GM11168 (cell line): ENCODE data around the gene ZNF511.
"Not testable (repeated sequence)": the region's sequence is repeated elsewhere in the genome, so short reads cannot be mapped to it uniquely, and the experiment has no call there.

Experiments used
- in situ Hi-C: fragments of 300-500 bp; cut with MboI; formaldehyde crosslinking; loops from one replicate; pipeline ENCODE4 v1.12.0; 2022; ENCODE audit warnings: low sequenced_read_pairs; ENCODE audit not compliant: unreplicated experiment

The ZNF511 gene

GRCh38 chr10:133308421-133309099 lies at the start of gene ZNF511, which contains the start of gene TUBGCP2:
Gene ZNF511, plus strand, starts transcription at chr10:133308914. Its CDS starts 30 bp downstream, at chr10:133308944.
Gene TUBGCP2, minus strand, starts transcription at chr10:133308872. Its CDS starts 5,931 bp downstream, at chr10:133302941.
- in situ Hi-C loops: loop anchor here (5.0 kb wide), 1 partner anchor 166 kb away; no protein-coding TSS in a partner anchor

GRCh38 chr10:133259602-133259989 lies 49.1 kb upstream of the ZNF511 start:
- in situ Hi-C loops: no loop called here

- in situ Hi-C loops: no loop called here
Observed at GRCh38 chr10:133260895-133261725, 47.6 kb upstream of the ZNF511 start.

- in situ Hi-C loops: no loop called here
Observed at GRCh38 chr10:133261726-133262325, 46.9 kb upstream of the ZNF511 start.

- in situ Hi-C loops: no loop called here
Observed at GRCh38 chr10:133262696-133263095, 46.0 kb upstream of the ZNF511 start.

- in situ Hi-C loops: no loop called here
Observed at GRCh38 chr10:133263674-133264073, 45.0 kb upstream of the ZNF511 start.

- in situ Hi-C loops: no loop called here
Observed at GRCh38 chr10:133264461-133264860, 44.3 kb upstream of the ZNF511 start.

- in situ Hi-C loops: not testable (repeated sequence)
Observed at GRCh38 chr10:133265052-133265451, 43.7 kb upstream of the ZNF511 start.

GRCh38 chr10:133266056-133266795 lies 42.5 kb upstream of the ZNF511 start:
- in situ Hi-C loops: no loop called here

- in situ Hi-C loops: no loop called here
Observed at GRCh38 chr10:133267293-133267692, 41.4 kb upstream of the ZNF511 start.

GRCh38 chr10:133267829-133268228 lies 40.9 kb upstream of the ZNF511 start:
- in situ Hi-C loops: no loop called here

GRCh38 chr10:133268532-133268931 lies 40.2 kb upstream of the ZNF511 start:
- in situ Hi-C loops: no loop called here

- in situ Hi-C loops: no loop called here
Observed at GRCh38 chr10:133269367-133269766, 39.3 kb upstream of the ZNF511 start.

GRCh38 chr10:133270204-133270603 lies 38.5 kb upstream of the ZNF511 start:
- in situ Hi-C loops: no loop called here

GRCh38 chr10:133270773-133271297 lies 37.9 kb upstream of the ZNF511 start:
- in situ Hi-C loops: no loop called here

GRCh38 chr10:133271521-133272300 lies 37.0 kb upstream of the ZNF511 start:
- in situ Hi-C loops: no loop called here

- in situ Hi-C loops: no loop called here
Observed at GRCh38 chr10:133272301-133272963, 36.3 kb upstream of the ZNF511 start.

- in situ Hi-C loops: no loop called here
Observed at GRCh38 chr10:133272964-133273420, 35.7 kb upstream of the ZNF511 start.
